ENCODE results near the gene BRCA1.
"Not testable (repeated sequence)": the region's sequence is repeated elsewhere in the genome, so short reads cannot be mapped to it uniquely, and the experiment has no call there.

Gene BRCA1

GRCh38 chr17:43125133-43125966, at the start of gene BRCA1:
Gene BRCA1, minus strand, starts transcription at chr17:43125364. Its CDS starts 1,268 bp downstream, at chr17:43124096.
- DNase-seq (ENCODE audit: low read depth), result peak; percentile 97
- TF ChIP-seq, protein P1, sequence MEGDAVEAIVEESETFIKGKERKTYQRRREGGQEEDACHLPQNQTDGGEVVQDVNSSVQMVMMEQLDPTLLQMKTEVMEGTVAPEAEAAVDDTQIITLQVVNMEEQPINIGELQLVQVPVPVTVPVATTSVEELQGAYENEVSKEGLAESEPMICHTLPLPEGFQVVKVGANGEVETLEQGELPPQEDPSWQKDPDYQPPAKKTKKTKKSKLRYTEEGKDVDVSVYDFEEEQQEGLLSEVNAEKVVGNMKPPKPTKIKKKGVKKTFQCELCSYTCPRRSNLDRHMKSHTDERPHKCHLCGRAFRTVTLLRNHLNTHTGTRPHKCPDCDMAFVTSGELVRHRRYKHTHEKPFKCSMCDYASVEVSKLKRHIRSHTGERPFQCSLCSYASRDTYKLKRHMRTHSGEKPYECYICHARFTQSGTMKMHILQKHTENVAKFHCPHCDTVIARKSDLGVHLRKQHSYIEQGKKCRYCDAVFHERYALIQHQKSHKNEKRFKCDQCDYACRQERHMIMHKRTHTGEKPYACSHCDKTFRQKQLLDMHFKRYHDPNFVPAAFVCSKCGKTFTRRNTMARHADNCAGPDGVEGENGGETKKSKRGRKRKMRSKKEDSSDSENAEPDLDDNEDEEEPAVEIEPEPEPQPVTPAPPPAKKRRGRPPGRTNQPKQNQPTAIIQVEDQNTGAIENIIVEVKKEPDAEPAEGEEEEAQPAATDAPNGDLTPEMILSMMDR (conservative IDR thresholded peaks at IDR 0.05; ENCODE audit: low read depth, low read length), result no peak
- peak within 1 kb of the TSS; percentile 98 for H3K4me3 ChIP-seq (ENCODE audit: low read length)

GRCh38 chr17:43171586-43172487, 46.7 kb upstream of the BRCA1 start:
- TF ChIP-seq, protein P1 (conservative IDR thresholded peaks at IDR 0.05; ENCODE audit: low read depth, low read length), result peak; percentile 48
- DNase-seq (ENCODE audit: low read depth), result peak; percentile 98
- H3K4me3 ChIP-seq (ENCODE audit: low read length), result peak overlapping the region; percentile 94

DNA sequence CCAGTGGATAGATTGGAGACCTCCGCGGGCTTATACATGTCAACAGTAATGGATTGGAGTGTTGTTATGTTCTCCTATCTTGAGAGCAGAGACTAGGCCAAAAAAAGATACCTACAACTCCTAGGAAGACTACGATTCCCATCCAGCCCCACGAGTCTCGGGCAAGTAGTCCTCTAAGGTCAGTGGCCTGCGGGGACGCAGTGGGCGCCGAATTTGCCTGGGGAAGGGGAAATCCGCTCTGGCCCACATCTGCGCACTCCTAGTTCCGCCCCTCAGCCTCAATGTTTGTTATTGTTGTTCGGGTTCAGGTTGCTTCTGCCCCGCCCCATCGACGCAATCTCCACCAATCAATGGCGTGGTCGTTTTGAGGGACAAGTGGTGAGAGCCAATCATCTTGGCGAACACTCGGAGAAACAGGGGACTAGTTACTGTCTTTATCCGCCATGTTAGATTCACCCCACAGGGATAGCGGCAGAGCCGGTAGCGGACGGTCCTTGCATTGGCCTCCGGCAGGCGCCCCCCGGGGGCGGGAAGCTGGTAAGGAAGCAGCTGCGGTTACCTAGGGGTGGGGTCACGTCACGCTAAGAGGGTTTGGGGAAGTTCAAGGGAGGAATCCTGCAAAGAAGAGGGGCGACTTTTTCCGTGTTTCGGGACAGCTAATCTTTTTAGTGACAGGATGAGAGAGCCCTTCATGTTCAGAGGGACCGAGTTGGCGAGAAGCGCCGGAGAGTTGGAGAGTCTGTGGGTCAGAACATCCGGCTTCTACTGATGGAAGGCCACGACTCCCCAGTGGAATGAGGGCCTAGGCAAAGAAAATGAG, 45.8 kb upstream of the BRCA1 start, which contains the start of gene NBR1:
Gene NBR1, plus strand, starts transcription at position 449 of the 820 bp plus-strand sequence. CDS start 4,586 bp downstream, outside the sequence.
- TF ChIP-seq, protein P1 (conservative IDR thresholded peaks at IDR 0.05; ENCODE audit: low read depth, low read length), result peak; percentile 25
- DNase-seq (ENCODE audit: low read depth), result peak; percentile 95
- peak within 1 kb of the TSS; percentile 94 for H3K4me3 ChIP-seq (ENCODE audit: low read length)

DNA sequence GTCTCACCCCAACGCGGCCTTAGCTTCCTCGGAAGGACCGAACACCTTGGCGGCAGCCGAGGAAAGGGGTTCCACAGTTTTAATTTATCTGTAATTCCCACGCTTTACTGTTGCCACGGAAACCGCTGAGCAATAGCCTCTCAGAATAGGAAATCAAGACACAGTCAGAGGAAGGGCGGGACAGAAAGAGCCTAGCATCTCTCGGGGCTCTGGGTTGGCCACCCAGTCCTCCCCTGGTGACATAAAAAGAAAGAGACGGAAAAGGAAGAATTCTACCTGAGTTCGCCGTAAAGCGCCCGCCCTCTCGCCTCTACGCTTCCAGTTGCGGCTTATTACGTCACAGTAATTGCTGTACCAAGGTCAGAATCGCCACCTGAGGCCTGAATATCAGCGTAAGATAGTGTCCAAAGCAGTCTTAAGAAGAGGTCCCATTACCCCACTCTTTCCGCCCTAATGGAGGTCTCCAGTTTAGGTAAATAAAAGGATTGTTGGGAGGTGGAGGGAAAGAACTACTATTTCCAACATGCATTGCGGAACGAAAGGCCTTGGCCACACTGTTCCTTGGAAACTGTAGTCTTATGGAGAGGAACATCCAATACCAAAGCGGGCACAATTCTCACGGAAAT, 45.1 kb upstream of the BRCA1 start:
- peak; percentile 90 for DNase-seq (ENCODE audit: low read depth)
- H3K4me3 ChIP-seq (ENCODE audit: low read length), result peak overlapping the region; percentile 94
- TF ChIP-seq, protein P1 (conservative IDR thresholded peaks at IDR 0.05; ENCODE audit: low read depth, low read length), result no peak

DNA sequence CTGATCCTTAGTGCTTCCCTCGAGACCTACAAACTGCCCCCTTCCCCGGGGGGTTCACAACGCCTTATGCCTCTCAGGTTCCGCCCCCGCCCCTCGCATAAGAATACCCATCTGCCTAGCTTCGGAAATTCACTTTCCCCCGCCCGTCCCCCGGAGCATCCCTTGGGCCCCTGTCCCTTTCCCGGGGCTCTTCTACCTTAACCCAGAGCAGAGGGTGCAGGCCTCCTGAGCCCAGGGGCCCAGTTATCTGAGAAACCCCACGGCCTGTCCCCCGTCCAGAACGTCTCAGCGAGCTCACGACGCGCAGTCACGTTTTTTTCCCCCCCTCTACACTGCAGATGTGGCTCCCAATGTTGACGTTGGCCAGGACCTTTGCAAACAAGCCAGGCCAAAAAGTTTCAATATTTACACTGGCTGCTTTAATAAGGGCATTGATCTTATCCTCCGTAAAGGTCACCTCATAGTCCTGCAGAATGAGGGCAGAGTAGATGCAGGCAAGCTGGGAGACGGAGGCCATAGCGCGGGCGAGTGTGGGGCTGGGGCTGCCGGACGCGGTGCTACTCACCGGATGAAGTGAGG, 44.5 kb upstream of the BRCA1 start:
- peak overlapping the region; percentile 94 for H3K4me3 ChIP-seq (ENCODE audit: low read length)
- TF ChIP-seq, protein P1 (conservative IDR thresholded peaks at IDR 0.05; ENCODE audit: low read depth, low read length), result no peak
- no peak for DNase-seq (ENCODE audit: low read depth)

DNA sequence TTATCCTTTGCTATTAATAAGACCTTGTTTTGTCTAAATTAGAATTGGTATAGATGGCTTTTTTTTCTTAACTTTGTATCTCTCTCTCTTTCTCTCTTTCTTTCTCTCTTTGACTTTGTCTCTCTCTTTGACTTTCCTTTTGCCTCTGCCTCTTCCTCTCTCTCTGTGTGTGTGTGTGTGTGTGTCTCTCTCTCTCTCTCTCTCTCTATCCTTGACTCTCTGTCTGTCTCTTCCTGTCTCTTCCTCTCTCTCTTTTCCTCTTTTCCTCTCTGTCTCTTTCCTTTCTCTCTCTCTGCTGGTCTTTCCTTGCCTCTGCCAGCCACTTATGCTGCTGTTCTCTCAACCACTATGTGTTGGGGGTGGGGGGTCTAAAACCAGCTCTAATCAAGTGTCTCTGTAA, 40.8 kb upstream of the BRCA1 start:
- DNase-seq (ENCODE audit: low read depth); H3K4me3 ChIP-seq (ENCODE audit: low read length): not testable (repeated sequence)

DNA sequence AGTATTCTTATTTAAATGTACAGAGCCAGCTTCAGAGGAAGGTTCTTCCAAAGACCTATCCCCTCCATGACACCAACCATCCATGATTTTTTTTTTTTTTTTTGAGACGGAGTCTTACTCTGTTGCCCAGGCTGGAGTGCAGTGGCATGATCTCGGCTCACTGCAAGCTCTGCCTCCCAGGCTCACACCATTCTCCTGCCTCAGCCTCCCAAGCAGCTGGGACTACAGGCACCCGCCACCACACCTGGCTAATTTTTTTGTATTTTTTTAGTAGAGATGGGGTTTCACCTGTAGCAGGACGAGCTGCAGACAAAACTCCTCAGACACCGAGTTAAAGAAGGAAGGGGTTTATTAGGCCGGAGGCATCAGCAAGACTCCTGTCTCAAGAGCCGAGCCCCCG, 34.8 kb upstream of the BRCA1 start:
- DNase-seq (ENCODE audit: low read depth), result not testable (repeated sequence)

GRCh38 chr17:43159232-43159631, 34.1 kb upstream of the BRCA1 start:
- not testable (repeated sequence) for DNase-seq (ENCODE audit: low read depth); H3K4me3 ChIP-seq (ENCODE audit: low read length)

More for the DNA sequence above, 34.8 kb upstream of the BRCA1 start:
- not testable (repeated sequence) for H3K4me3 ChIP-seq (ENCODE audit: low read length)
